Sciatic nerve (tissue), 2 donors: Measurements from ENCODE around the gene KIF22. TPM values are rescaled to one million over a fixed set of nuclear protein-coding genes. Genes with fewer than 3 reads are reported as not detected.
A peak's percentile ranks its signal among the peaks of the same experiment; 100 is the strongest.
"Not testable (repeated sequence)": the region's sequence is repeated elsewhere in the genome, so short reads cannot be mapped to it uniquely, and the experiment has no call there.

Source experiments
- ATAC-seq: fragments of 200-7000 bp; cut with Tn5 transposase; one replicate; pipeline ENCODE4 v1.9.1; 2020; ENCODE audit warnings: mild to moderate bottlenecking, moderate library complexity
- DNase-seq: peaks from one replicate; pipeline ENCODE4 v3.0.0-alpha.2; 2020; ENCODE audit warnings: low spot score
- intact Hi-C: fragments of 100-400 bp; cut with DNase I; formaldehyde crosslinking; loops from one replicate; pipeline ENCODE4 v1.14.2; 2022
- total RNA-seq: library from RNA; stranded (reverse); fragmentation: NEBNext Ultra II Directional; extraction: Animal tissue kit (Norgen Biotek cat#: 25700); gene quantifications from one replicate; pipeline ENCODE4 v1.2.1, GENCODE V29; 2021
- donor health status: DM: no; HTN: no; CAD: no.
- donor health status: DM: no; HTN: no; CAD: no.

Gene KIF22
- total RNA-seq, 1 donor from 2014 or later, result 16.9 TPM

GRCh38 chr16:29790949-29791844 lies 646 bp downstream of the KIF22 start:
- intact Hi-C loops, result no loop called here
- no peak for ATAC-seq
- no peak for DNase-seq

- intact Hi-C loops, result no loop called here
- no peak for ATAC-seq
Measured at GRCh38 chr16:29791845-29792807, 1.6 kb downstream of the KIF22 start.

GRCh38 chr16:29793153-29793552 lies 2.6 kb downstream of the KIF22 start:
- intact Hi-C loops, DNase-seq, ATAC-seq: not testable (repeated sequence)

More at GRCh38 chr16:29791845-29792807, 1.6 kb downstream of the KIF22 start:
- DNase-seq, result no peak

GRCh38 chr16:29794231-29794710 lies 3.7 kb downstream of the KIF22 start:
- DNase-seq (no peak), ATAC-seq (no peak)
- intact Hi-C loops, result no loop called here

GRCh38 chr16:29802416-29802935 lies 11.9 kb downstream of the KIF22 start:
- ATAC-seq (no peak), DNase-seq (no peak)
- intact Hi-C loops, result loop anchor here (1.0 kb wide), 1 partner anchor 39 kb away; no protein-coding TSS in a partner anchor

- DNase-seq (no peak), ATAC-seq (no peak)
- intact Hi-C loops, result no loop called here
Measured at GRCh38 chr16:29804020-29804419, 13.5 kb downstream of the KIF22 start.

GRCh38 chr16:29804455-29805231 lies 14.1 kb downstream of the KIF22 start:
- DNase-seq (peak; percentile 66), ATAC-seq (peak; percentile 47)
- intact Hi-C loops, result no loop called here

GRCh38 chr16:29805232-29806098 lies 14.9 kb downstream of the KIF22 start:
- intact Hi-C loops, result no loop called here
- ATAC-seq, result peak; percentile 92
- peak; percentile 99 for DNase-seq

- ATAC-seq (no peak), DNase-seq (no peak)
- intact Hi-C loops, result no loop called here
Measured at GRCh38 chr16:29806099-29806579, 15.6 kb downstream of the KIF22 start, which contains the start of gene MAZ. Gene MAZ, plus strand, starts transcription at chr16:29806529. Its CDS starts 173 bp downstream, at chr16:29806702.

GRCh38 chr16:29806641-29807425 lies 16.3 kb downstream of the KIF22 start:
- ATAC-seq (no peak), DNase-seq (peak; percentile 81)
- intact Hi-C loops, result no loop called here

GRCh38 chr16:29807426-29808218 lies 17.1 kb downstream of the KIF22 start:
- intact Hi-C loops, result no loop called here
- ATAC-seq (peak; percentile 43), DNase-seq (peak; percentile 93)

- DNase-seq, result peak; percentile 73
- ATAC-seq, result no peak
- intact Hi-C loops, result no loop called here
Measured at GRCh38 chr16:29808219-29808900, 17.8 kb downstream of the KIF22 start.

GRCh38 chr16:29809031-29809747 lies 18.6 kb downstream of the KIF22 start:
- intact Hi-C loops, result no loop called here
- DNase-seq, result peak; percentile 69
- no peak for ATAC-seq

GRCh38 chr16:29809850-29810698 lies 19.5 kb downstream of the KIF22 start:
- DNase-seq (no peak), ATAC-seq (no peak)
- intact Hi-C loops, result no loop called here
